HG03521 (cell line): ENCODE data around the gene TYROBP.
"Not testable (repeated sequence)": the region's sequence is repeated elsewhere in the genome, so short reads cannot be mapped to it uniquely, and the experiment has no call there.

Experiments
- ATAC-seq: cut with Tn5 transposase; IDR thresholded peaks from one replicate; pipeline ENCODE4 v1.9.1; 2021; ENCODE audit warnings: mild to moderate bottlenecking, moderate library complexity; ENCODE audit not compliant: unreplicated experiment

Gene TYROBP

DNA sequence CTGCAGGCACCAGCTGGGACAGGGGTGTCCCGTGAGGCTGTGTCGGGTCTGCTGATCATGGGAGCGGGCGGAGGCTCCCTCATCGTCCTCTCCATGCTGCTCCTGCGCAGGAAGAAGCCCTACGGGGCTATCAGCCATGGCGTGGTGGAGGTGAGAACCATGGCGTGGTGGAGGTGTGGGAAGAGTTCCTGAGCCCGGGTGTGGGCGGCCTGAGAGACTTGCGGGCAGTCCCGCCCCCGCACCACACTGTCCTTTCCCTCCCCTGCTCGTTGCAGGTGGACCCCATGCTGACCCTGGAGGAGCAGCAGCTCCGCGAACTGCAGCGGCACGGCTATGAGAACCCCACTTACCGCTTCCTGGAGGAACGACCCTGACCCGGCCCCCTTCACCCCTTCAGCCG is 29.0 kb downstream of the TYROBP start:
- no peak for ATAC-seq

DNA sequence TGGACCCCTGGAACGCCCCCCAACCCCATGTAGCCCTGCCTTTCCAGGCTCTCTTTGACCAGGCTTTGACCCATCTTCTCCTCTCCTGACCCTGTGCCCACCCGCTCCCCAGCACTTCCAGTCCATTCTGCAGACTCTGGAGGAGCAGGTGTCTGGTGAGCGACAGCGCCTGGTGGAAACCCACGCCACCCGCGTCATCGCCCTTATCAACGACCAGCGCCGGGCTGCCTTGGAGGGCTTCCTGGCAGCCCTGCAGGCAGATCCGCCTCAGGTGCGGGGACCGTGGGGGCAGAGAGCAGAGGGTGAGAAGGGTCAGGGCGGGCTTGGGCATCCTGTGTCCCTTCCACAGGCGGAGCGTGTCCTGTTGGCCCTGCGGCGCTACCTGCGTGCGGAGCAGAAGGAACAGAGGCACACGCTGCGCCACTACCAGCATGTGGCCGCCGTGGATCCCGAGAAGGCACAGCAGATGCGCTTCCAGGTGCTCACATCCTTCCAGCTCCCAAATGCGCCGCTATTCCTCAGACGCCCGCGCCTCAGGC is 33.6 kb downstream of the TYROBP start:
- ATAC-seq: no peak

DNA sequence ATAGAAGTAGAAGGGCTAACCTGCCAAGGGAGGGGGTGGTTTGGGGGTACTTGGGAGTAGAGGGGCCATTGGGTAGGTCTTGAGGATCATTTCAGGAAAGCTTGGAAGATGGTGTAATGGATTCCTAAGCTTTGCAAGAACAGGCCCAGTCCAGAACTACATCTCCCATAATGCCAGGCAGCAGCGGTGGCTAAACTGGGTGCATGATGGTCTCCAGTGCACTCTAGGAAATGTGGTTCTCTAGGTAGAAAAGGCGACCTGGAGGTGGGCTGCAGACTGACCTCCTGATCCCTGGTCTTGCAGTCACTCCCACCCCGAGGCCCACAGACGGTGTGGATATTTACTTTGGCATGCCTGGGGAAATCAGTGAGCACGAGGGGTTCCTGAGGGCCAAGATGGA is 35.9 kb downstream of the TYROBP start:
- ATAC-seq: no peak

DNA sequence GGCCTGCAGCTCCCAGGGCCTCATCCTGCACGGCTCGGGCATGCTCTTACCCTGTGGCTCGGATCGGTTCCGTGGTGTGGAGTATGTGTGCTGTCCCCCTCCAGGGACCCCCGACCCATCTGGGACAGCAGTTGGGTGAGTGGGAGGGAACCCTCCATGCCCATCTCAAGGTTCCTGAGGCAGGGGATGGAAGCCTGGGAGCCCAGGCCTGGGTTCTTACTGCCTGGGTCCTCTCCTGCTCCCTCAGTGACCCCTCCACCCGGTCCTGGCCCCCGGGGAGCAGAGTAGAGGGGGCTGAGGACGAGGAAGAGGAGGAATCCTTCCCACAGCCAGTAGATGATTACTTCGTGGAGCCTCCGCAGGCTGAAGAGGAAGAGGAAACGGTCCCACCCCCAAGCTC is 36.5 kb downstream of the TYROBP start:
- no peak for ATAC-seq

DNA sequence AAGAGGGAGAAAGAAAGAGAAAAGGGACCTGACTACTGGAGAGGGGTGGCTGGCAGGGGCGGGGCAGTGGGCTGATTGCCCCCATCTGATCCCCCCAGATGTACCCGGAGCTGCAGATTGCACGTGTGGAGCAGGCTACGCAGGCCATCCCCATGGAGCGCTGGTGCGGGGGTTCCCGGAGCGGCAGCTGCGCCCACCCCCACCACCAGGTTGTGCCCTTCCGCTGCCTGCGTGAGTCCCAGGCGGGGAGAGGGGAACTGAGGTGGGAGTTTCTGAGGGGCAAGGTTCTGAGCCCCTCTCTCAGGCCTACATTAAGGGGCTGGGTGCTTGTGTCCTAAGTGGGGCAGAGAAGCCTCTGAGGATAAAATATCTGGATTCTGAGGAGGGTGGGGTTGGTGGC is 37.3 kb downstream of the TYROBP start:
- no peak for ATAC-seq

DNA sequence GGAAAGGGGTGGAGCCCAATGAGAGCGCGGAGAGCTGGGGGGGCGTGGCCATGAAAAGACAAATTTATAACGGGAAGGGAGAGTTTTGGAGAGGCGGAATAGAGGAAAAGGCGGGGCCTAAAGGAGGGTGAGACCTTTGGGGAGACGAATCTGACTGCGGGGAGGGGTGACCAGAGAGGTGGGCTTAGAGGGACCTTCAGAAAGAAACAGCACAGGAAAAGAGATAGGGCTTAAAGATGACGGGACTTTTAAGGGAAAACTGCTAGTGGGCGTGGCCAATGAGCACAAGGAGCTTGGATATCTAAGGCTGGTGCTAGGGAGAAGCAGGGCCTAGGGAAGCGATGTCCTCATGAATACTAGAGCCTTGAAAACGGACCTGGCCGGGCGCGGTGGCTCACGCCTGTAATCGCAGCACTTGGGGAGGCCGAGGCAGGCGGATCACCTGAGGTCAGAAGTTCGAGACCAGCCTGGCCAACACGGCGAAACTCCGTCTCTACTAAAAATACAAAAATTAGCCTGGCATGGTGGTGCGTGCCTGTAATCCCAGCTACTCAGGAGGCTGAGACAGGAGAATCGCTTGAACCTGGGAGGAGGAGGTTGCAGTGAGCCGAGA is 37.9 kb downstream of the TYROBP start:
- not testable (repeated sequence) for ATAC-seq

DNA sequence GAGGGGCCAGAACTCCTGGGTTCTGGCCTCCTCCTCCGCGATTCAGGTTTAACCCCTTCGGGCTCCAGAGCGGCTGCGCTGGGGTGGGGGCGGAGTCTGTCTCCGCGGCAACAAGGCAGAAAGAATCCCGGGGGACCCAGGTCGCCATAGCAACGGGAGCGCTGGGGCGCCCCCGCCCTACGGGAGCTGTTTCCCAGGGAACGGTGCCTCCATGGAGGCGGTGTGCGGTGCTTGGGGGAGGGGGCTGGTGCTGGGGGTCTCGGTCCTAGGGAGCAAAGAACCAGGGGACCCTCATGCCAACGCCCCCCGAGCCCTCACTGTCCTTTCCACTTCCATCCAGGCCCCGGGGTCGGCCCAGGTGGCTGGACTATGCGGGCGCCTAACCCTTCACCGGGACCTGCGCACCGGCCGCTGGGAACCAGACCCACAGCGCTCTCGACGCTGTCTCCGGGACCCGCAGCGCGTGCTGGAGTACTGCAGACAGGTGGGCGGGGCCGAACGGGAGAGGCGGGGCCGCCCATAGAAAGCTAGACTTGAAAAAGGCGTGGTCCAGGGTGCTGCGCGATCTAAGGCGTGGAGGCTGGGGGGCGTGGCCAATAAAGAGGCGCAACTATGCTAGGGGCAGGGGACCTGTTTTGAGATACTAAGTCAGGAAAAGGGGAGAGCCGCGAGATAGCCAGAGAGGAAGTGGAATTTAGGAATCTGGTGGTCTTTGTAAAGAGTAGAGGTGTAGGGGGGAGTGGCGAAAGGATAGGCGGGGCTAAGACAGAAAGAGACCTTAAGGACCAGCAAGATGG is 38.6 kb downstream of the TYROBP start:
- peak; percentile 59 for ATAC-seq

DNA sequence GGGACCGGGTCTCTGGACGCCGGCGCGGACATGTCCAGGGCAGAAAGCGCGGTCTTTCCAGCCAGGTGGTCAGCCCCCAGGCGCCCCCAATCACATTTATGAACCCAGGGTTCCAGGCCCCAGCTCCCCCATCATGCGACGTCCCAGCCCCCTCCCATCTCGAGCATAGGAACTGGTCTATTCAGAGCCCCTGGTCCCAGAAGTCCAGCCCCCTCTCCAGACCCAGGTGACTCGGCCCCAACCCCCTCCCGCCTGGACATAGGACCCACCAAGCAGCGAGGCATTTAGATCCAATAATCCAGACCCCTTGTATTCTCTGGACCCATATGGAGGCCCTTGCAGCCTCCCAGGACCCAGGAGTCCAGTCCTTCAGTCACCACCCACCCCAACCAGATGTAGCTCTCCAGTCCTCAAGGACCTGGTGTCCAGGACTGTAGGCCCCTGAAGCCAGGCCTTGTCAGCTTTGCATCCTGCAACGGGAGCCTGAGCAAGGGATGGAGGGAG is 39.2 kb downstream of the TYROBP start:
- no peak for ATAC-seq

DNA sequence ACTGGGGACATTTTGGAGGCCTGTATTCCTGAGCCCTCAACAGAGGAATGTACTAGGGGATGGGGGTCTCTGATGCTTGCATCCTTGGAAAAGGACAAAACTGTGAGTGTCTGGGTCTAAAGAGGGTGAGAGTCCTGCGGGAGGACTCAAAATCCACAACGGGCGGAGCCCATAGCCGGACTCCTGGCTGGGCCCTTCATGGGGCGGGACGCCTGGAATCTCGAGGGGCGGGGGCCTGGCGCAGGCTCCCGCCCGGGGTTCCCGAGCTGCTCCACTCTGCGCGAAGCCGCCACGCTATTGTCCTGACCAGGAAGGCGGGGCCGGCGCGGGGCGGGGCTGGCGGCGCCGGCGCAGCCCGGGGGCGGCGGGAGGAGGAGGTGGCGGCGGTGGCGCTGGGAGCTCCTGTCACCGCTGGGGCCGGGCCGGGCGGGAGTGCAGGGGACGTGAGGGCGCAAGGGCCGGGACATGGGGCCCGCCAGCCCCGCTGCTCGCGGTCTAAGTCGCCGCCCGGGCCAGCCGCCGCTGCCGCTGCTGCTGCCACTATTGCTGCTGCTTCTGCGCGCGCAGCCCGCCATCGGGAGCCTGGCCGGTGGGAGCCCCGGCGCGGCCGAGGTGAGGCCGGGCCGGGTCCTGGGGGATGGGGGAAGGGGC is 39.8 kb downstream of the TYROBP start, which contains the start of gene APLP1:
TSS of gene APLP1 (plus strand) at position 403 of the 651 bp plus-strand sequence. CDS start at position 466, 63 bp downstream.
- ATAC-seq: no peak

DNA sequence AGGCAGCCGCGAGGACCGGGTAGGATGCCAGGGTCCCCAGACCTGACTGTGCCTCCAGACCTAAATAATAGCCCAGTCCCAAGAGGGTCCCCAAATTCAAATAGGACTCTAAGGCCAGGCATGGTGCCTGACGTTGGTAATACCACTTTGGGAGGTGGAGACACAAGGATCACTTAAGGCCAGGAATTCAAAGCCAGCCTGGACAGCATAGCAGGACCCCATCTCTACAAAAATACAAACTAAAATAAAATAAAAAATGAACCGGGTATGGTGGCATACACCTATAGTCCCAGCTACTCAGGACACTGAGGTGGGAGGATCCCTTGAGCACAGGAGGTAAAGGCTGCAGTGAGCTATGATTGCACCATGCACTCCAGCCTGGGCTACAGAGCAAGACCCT is 45.1 kb downstream of the TYROBP start:
- no peak for ATAC-seq

DNA sequence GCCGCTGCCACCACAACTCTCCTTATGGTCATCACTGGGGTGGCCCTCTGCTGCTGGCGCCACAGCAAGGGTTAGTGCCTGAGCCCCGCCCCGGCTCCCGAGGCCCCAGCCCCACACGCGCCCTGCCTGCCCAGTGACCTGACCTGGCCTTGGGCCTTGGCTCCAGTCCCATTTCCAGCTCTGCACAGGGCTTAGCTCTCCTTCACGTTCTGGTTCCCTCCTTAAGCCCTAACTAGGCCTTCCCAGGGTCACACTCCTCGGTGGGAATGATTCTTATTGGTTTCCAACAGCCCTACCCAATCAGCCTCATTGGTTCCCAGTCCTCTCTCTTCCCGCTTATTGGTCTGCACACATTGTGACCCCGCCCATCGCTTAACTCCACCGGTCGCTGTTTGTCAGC is 45.6 kb downstream of the TYROBP start:
- ATAC-seq: no peak

DNA sequence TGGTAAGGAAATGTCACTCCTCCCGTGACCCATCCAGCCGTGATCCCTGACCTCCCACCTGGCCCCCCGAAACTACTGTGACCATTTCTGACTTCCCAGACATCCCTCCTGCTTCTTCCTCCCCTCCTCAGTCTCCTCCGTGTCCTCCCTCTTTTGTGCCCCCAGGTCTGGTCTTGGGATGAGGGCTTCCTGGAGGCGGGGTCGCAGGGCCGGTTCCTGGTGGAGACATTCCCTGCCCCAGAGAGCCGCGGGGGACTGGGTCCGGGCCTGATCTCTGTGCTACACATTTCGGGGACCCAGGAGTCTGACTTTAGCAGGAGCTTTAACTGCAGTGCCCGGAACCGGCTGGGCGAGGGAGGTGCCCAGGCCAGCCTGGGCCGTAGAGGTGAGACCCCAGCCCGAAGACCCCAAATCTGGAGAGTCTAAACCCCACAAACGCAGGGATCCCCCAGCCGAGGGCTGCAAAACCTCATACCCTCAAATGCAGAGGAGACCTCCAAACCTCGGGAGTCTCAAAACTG is 46.4 kb downstream of the TYROBP start:
- ATAC-seq: no peak

DNA sequence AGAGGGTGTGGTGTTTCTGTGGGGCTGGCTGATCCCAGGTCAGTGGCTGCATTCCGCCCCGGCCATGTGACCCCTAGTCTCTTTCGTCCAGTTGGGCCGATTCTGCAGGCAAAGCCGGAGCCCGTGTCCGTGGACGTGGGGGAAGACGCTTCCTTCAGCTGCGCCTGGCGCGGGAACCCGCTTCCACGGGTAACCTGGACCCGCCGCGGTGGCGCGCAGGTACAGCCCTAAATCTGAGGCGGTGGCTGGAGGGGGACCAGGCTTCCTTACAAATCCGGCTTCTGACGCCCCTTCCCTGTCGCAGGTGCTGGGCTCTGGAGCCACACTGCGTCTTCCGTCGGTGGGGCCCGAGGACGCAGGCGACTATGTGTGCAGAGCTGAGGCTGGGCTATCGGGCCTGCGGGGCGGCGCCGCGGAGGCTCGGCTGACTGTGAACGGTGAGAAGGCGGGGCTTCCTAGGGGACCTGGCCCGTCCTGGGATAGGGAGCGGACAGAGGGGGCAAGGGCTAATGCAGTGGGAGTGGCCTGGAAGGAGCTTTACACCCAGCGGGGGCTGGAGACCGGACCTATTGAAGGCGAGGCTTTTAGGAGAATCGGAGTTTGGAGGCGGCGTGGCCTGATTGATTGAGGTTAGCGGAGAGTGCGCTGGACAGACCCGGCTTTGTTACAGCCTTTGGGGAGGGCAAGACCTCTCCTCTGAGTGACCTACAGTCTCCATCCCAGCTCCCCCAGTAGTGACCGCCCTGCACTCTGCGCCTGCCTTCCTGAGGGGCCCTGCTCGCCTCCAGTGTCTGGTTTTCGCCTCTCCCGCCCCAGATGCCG is 47.1 kb downstream of the TYROBP start:
- ATAC-seq: no peak

DNA sequence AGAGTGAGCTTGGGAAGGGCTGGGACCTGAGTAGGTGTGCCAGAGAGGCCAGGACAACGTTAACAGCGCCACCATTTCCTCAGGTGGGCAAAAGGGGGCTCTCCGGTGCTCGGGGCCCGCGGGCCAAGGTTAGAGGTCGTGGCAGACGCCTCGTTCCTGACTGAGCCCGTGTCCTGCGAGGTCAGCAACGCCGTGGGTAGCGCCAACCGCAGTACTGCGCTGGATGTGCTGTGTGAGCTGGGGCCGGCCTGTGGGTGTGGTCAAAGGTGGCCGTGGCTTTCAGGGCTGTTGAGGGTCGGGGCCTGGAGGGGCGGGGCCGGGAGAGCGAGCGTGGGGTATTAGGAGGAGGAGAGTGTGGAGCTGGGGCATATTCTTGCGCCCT is 47.7 kb downstream of the TYROBP start:
- ATAC-seq: no peak

DNA sequence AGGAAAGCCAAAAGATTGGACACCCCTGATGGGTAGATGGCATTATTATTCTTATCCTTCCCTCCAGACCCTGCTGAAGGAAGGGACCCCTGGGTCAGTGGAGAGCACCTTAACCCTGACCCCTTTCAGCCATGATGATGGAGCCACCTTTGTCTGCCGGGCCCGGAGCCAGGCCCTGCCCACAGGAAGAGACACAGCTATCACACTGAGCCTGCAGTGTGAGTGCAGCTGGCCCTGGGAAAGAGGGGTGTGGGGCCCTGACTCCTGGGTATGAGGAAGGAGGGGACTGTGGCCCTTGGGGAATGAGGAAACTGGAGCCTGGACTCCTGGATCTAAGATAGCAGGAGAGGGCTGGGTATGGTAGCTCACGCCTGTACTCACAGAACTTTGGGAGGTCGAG is 48.7 kb downstream of the TYROBP start:
- ATAC-seq: no peak

DNA sequence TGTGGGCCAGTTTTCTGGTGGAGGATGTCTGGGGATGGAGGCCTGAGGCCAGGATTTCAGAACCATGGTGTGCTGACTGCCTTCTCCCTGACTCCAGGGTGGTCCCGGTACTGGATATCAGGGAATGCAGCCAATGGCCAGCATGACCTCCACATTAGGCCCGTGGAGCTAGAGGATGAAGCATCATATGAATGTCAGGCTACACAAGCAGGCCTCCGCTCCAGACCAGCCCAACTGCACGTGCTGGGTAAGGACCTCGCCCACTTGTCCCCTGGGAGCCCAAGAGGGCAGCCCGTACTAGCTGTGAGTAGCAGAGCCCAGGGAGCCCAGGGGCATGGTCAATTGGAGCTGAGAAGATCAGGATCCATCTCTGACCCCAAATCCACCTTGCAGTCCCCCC is 49.8 kb downstream of the TYROBP start:
- no peak for ATAC-seq

DNA sequence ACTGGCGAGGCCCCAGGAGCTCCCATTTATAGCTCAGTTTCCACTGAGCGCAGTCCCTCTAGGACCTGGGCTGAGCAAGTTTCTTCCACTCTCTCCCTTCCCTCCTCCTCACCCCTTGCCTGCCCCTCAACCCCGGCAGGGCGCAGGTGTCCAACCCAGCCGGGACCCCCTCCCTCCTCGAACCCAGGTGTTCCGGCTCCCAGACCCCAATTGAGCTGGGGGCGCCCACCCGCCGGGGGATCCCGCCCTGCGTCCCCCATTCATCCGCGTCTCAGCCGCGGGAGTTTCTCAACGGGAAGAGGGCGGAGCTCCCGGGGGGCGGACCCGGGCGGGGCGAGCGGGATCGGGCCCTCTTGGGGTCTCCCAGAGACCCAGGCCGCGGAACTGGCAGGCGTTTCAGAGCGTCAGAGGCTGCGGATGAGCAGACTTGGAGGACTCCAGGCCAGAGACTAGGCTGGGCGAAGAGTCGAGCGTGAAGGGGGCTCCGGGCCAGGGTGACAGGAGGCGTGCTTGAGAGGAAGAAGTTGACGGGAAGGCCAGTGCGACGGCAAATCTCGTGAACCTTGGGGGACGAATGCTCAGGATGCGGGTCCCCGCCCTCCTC is 51.4 kb downstream of the TYROBP start, which contains the start of gene KIRREL2:
TSS of gene KIRREL2 (plus strand) at position 366 of the 604 bp plus-strand sequence. CDS start at position 575, 209 bp downstream.
- ATAC-seq: no peak
